ENCODE measurements around the gene SYT1. TPM values are rescaled to one million over a fixed set of nuclear protein-coding genes. Genes with fewer than 3 reads are reported as not detected.

SYT1 gene
- total RNA-seq, 1 donor from 2014 or later, result 0.37 TPM

DNA sequence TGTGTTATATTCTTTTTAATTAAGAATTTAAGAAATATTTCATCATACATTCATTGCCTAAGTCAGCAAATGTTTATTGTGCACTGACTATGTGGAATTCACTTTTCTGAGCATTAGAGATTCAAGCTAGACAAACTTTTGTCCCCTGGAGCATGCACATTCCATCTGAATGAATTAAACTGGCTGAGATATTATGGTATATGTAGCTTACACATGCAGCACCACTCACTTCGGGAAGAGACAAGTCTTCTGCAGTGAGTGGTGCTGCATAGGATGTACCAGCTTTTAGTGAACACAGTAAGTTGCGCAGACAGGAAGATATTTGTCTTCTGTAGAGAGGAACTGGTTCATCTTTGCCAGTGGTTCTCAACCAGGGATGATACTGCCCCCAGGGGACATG, 318.4 kb downstream of the SYT1 start:
- no peak for DNase-seq (ENCODE audit: low spot score)
- no peak overlapping the region for H3K27ac Mint-ChIP-seq (ENCODE audit: unreplicated experiment)
- no peak overlapping the region for H3K4me3 Mint-ChIP-seq (ENCODE audit: unreplicated experiment)

DNA sequence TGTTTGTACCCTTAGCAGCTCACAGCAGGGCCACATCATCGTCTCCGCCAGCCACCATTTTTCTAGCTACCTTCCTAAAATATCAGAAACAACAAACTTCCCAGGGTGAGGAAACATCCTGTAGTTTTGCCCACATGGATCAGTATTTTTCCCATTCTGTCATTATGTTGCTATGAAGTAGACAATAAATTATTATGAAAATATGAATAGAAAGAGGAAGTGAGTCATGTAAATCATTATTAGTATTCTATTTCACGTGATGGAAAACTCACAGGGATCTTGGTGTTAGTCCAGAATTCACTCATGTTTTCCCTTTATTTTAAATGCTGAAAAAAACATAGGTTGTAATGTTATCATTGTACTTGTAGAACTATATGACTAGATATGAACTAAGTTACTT, 319.4 kb downstream of the SYT1 start:
- TF ChIP-seq, protein P1, sequence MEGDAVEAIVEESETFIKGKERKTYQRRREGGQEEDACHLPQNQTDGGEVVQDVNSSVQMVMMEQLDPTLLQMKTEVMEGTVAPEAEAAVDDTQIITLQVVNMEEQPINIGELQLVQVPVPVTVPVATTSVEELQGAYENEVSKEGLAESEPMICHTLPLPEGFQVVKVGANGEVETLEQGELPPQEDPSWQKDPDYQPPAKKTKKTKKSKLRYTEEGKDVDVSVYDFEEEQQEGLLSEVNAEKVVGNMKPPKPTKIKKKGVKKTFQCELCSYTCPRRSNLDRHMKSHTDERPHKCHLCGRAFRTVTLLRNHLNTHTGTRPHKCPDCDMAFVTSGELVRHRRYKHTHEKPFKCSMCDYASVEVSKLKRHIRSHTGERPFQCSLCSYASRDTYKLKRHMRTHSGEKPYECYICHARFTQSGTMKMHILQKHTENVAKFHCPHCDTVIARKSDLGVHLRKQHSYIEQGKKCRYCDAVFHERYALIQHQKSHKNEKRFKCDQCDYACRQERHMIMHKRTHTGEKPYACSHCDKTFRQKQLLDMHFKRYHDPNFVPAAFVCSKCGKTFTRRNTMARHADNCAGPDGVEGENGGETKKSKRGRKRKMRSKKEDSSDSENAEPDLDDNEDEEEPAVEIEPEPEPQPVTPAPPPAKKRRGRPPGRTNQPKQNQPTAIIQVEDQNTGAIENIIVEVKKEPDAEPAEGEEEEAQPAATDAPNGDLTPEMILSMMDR (IDR thresholded peaks at IDR 0.05), result no peak
- Mint-ChIP-seq H3K4me1 (ENCODE audit: low read depth) (no peaks in the 10 kb centered on the region), H3K9me3 (ENCODE audit: low read depth) (no peaks in the 10 kb centered on the region), H3K27ac (ENCODE audit: unreplicated experiment) (no peak overlapping the region), H3K4me3 (ENCODE audit: unreplicated experiment) (no peak overlapping the region), H3K27me3 (ENCODE audit: low read depth) (no peaks in the 10 kb centered on the region), H3K36me3 (ENCODE audit: low read depth) (no peaks in the 10 kb centered on the region)
- no peak for DNase-seq (ENCODE audit: low spot score)

More for the DNA sequence above, 318.4 kb downstream of the SYT1 start:
- Mint-ChIP-seq H3K4me1 (ENCODE audit: low read depth) (no peaks in the 10 kb centered on the region), H3K9me3 (ENCODE audit: low read depth) (peaks cover 2% of the 10 kb centered on the region), H3K36me3 (ENCODE audit: low read depth) (no peaks in the 10 kb centered on the region), H3K27me3 (ENCODE audit: low read depth) (no peaks in the 10 kb centered on the region)
- TF ChIP-seq, protein P1 (IDR thresholded peaks at IDR 0.05), result no peak

GRCh38 chr12:79186506-79186905, 321.9 kb downstream of the SYT1 start:
- H3K36me3 Mint-ChIP-seq (ENCODE audit: low read depth), result no peaks in the 10 kb centered on the region
- no peaks in the 10 kb centered on the region for H3K9me3 Mint-ChIP-seq (ENCODE audit: low read depth)
- no peaks in the 10 kb centered on the region for H3K27me3 Mint-ChIP-seq (ENCODE audit: low read depth)
- no peaks in the 10 kb centered on the region for H3K4me1 Mint-ChIP-seq (ENCODE audit: low read depth)
- no peak overlapping the region for H3K4me3 Mint-ChIP-seq (ENCODE audit: unreplicated experiment)
- no peak for DNase-seq (ENCODE audit: low spot score)
- H3K27ac Mint-ChIP-seq (ENCODE audit: unreplicated experiment), result no peak overlapping the region
- TF ChIP-seq, protein P1 (IDR thresholded peaks at IDR 0.05), result no peak

GRCh38 chr12:79187032-79187431, 322.5 kb downstream of the SYT1 start:
- DNase-seq (ENCODE audit: low spot score), result no peak
- TF ChIP-seq, protein P1 (IDR thresholded peaks at IDR 0.05), result no peak
- H3K27me3 Mint-ChIP-seq (ENCODE audit: low read depth), result no peaks in the 10 kb centered on the region
- H3K27ac Mint-ChIP-seq (ENCODE audit: unreplicated experiment), result no peak overlapping the region
- H3K4me1 Mint-ChIP-seq (ENCODE audit: low read depth), result no peaks in the 10 kb centered on the region
- no peak overlapping the region for H3K4me3 Mint-ChIP-seq (ENCODE audit: unreplicated experiment)
- H3K9me3 Mint-ChIP-seq (ENCODE audit: low read depth), result no peaks in the 10 kb centered on the region
- no peaks in the 10 kb centered on the region for H3K36me3 Mint-ChIP-seq (ENCODE audit: low read depth)

GRCh38 chr12:79191391-79191790, 326.8 kb downstream of the SYT1 start:
- no peak for DNase-seq (ENCODE audit: low spot score)
- no peak overlapping the region for H3K27ac Mint-ChIP-seq (ENCODE audit: unreplicated experiment)
- H3K36me3 Mint-ChIP-seq (ENCODE audit: low read depth), result no peaks in the 10 kb centered on the region
- no peaks in the 10 kb centered on the region for H3K4me1 Mint-ChIP-seq (ENCODE audit: low read depth)
- no peak overlapping the region for H3K4me3 Mint-ChIP-seq (ENCODE audit: unreplicated experiment)
- TF ChIP-seq, protein P1 (IDR thresholded peaks at IDR 0.05), result no peak
- no peaks in the 10 kb centered on the region for H3K9me3 Mint-ChIP-seq (ENCODE audit: low read depth)
- H3K27me3 Mint-ChIP-seq (ENCODE audit: low read depth), result peaks cover 2% of the 10 kb centered on the region
